ELR (cell line): Measurements from ENCODE around the gene SYN1.
A peak's percentile ranks its signal among the peaks of the same experiment; 100 is the strongest.

Experiments used
- DNase-seq: peaks from one replicate; pipeline ENCODE4 v3.0.0-alpha.2; 2015; ENCODE audit warnings: low read depth

The SYN1 gene

DNA sequence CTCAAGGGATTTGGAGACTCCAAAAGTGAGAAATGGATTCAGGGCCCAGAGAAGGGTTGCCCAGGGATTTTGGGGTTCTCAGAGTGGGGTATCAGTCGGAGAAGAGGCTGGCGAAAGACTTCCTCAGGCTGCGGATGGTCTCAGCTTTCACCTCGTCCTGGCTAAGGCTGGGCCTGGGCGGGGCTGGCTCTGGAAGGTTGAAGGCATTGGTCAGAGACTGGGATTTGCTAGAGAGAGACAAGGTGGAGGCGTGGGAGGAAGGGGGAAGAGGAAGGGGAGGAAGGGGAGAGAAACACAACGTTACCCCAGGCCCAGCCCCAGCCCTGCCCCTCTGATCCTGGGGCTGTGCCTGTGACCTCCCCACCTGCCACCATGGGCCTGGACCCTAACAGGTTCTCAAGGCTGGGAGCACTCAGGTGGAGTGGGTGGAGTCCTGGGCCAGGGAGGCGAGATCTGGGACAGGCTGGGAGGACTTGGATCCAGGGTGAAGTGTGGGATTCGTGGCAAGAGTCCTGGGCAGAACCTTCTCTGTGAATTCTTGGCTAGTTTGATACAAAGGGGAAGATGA, 46.8 kb downstream of the SYN1 start:
- DNase-seq = no peak

DNA sequence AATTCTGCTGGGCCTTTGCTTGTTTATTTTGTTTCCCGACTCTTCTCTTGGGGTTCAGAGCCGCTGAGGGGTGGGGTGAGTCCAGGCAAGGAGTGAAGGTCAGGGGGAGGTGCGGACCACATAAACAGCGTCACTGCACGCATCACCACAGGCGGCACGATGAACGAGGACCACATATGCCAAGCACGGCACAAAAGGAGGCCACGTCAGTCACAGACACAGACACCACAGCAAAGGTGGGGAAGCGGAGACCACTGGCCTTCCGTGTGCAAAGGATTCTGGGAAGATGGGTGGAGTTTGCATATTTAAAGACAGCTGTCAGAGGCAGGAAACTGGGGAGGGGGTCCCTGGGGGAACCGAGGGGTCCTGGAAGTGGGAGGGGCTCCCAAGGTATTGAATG, 47.8 kb downstream of the SYN1 start:
- no peak for DNase-seq

DNA sequence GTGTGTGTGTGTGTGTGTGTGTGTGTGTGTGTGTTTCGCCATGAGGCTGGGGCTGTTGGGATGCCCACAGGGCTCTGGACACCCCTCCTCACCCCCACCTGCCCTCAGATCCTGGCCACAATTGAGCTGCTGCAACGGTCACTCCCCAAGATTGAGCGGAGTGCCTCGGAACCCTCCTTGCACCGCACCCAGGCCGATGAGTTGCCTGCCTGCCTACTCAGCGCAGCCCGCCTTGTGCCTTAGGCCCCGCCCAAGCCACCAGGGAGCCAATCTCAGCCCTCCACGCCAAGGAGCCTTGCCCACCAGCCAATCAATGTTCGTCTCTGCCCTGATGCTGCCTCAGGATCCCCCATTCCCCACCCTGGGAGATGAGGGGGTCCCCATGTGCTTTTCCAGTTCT, 48.4 kb downstream of the SYN1 start:
- no peak for DNase-seq

DNA sequence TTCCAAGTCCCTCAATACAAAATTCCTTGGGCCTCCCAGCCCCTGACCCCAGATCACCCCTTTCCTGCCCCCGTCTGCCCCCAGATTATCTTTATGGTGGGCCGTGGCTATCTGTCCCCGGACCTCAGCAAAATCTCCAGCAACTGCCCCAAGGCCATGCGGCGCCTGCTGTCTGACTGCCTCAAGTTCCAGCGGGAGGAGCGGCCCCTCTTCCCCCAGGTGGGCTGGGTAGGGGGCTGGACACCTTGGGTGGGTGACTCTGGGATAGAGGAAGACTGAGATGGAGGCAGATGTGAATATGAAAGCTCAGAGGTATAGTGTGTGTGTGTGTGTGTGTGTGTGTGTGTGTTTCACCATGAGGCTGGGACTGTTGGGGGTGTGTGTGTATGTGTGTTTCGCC, 48.9 kb downstream of the SYN1 start:
- no peak for DNase-seq

DNA sequence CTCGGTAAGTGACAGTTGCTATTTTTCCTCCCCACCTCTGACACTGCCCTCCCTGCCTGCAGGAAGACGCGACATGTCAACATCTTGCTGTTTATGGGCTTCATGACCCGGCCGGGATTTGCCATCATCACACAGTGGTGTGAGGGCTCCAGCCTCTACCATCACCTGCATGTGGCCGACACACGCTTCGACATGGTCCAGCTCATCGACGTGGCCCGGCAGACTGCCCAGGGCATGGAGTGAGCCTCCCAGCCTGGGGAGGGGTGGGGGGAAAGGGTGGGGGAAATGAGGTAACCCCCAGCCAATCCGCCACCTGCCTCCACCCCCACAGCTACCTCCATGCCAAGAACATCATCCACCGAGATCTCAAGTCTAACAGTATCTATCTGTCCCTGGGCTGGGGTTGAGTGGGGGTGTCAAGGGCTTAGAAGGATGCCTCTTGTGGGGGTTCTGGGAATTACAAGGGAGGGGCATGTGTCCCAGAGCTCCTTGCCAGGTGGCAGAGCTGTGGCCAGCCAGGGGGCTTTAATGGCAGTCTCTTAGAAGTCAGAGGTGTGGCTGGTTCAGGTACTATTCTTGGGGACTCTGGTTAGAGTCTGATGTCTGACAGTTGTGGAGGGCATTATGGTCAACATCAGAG, 50.9 kb downstream of the SYN1 start:
- peak; percentile 47 for DNase-seq

GRCh38 chrX:47566841-47567240, 52.8 kb downstream of the SYN1 start:
- no peak for DNase-seq

- DNase-seq = no peak
Observed at GRCh38 chrX:47564438-47565085, 55.1 kb downstream of the SYN1 start.

DNA sequence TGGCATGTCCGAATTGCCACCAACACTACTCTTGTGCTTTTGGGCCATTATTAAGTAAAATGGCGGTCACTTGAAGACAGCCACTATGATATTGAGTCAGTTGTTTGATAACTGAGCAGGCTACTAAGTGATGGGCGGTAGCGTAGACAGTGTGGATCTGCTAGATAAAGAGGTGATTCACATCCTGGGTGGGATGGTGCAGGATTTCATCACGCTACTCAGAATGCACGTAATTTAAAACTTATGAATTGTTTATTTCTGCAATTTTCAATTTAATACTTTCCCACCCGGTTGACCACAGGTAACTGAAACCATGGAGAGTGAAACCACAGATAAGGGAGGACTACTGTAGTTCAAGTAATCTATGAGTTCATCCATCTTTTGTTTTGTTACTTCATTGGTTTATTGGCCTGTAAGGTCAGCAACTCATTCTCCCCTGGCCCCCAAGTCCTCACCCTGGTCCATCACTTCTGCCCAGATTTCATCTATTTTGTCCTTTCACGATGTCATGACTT, 55.8 kb downstream of the SYN1 start:
- peak; percentile 76 for DNase-seq

DNA sequence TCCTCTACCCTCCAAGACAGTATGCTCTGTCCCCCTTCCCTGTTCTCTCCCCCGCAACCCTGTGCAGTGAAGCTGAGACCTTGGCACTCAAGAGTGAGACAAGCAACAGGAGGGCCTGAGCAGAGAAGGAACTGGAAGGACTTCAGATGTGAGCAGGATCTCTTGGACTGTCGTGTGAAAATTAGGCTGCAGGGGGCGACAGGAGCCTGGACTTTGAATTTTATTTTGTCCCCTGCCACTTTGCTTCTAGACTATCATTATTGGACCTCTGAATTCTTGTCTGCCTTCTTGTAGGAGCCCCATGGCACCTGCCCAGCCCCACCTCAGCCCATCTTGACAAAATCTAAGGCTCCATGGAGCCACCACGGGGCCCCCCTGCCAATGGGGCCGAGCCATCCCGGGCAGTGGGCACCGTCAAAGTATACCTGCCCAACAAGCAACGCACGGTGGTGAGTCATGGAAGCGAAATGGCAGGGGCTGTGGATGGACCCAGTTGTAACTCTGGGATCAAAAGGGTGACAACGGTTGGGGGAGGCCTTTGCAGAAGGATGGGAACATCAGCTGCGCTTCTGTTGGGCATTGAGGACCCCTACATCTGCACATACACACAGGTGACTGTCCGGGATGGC, 56.9 kb downstream of the SYN1 start:
- peak; percentile 47 for DNase-seq

- no peak for DNase-seq
Observed at GRCh38 chrX:47561659-47562151, 58.0 kb downstream of the SYN1 start.

GRCh38 chrX:47560934-47561658, 58.6 kb downstream of the SYN1 start, which contains the start of gene ARAF:
TSS of gene ARAF (plus strand) at chrX:47561205. CDS start at chrX:47562968, 1,763 bp downstream.
- DNase-seq = peak; percentile 98

GRCh38 chrX:47560179-47560933, 59.3 kb downstream of the SYN1 start:
- no peak for DNase-seq

GRCh38 chrX:47558436-47558835, 61.2 kb downstream of the SYN1 start:
- DNase-seq = no peak

DNA sequence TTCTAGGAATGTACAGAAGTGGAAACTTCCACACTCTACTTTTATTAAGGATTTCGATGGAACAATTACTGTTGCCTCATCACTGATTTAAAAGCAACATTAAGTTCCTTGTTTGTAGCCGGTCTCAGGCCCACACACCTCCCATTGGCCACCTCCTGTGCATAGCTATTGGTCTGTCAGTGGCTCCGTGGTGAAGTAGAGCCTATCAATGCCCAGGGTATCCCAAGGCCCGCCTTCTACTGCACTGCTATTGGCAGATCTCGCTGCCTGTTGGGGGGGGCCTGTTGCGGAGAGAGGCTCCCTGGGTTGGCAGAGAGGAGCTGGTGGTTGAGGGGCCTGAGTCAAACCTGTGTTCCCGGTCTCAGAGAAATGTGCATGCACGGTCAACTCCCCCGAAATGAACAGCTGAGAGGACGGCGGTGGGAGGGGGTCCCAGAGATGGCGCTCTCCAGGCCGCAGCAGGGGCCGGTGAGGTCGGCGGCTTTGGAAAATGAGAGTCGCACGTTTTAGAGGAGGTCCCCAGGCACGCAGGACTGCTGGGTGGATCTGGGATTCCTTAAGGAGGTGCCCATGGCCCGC, 63.5 kb downstream of the SYN1 start:
- DNase-seq = peak; percentile 88

GRCh38 chrX:47543496-47543895, 76.2 kb downstream of the SYN1 start:
- DNase-seq = no peak

- DNase-seq = peak; percentile 90
Observed at GRCh38 chrX:47540754-47541538, 78.7 kb downstream of the SYN1 start.

DNA sequence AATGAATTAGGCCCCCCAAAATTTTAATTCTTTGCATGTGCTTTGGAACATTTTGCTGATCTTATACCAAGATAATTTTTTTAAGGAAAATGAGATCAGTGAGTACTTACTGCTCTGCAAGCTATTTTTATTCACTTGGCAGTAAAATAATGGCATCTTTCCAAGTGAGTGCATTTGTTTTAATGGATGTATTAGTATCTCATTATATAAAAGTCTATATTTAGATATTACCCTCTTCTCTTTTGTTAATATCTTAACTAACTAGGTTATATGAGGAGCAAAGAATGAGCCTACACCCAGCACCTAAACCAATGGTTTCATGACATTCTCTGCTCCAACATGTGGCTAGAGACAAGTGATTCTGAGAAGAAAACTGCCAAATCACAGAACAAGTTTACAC, 79.8 kb downstream of the SYN1 start:
- DNase-seq = no peak

DNA sequence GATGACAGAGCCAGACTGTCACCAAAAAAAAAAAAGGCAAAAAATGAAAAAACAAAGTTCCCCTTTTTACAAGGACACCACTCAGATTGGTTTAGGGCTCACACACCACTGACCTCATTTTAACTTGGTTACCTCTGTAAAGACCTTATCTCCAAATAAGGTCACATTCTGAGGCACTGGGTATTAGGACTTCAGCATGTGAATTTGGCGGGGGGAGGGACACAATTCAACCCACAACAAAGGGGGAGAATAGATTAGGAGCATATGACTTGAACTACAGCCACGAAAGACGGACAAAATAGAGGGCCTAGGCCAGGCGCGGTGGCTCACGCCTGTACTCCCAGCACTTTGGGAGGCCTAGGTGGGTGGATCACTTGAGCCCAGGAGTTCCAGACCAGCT, 89.6 kb downstream of the SYN1 start:
- DNase-seq = no peak

DNA sequence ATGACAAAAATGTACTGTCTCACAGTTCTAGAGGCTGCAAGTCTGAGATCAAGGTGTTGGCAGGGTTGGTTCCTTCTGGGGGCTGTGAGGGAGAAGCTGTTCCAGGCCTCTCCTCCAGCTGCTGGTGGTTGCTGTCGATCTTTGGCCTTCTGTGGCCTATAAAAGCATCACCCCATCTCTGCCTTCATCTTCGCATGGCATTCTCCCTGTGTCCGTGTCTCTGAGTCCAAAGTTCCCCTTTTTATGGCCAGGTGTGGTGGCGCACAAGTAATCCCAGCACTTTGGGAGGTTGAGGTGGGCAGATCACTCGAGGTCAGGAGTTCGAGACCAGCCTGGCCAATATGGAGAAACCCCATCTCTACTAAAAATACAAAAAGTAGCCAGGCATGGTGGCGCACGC, 90.1 kb downstream of the SYN1 start:
- no peak for DNase-seq

DNA sequence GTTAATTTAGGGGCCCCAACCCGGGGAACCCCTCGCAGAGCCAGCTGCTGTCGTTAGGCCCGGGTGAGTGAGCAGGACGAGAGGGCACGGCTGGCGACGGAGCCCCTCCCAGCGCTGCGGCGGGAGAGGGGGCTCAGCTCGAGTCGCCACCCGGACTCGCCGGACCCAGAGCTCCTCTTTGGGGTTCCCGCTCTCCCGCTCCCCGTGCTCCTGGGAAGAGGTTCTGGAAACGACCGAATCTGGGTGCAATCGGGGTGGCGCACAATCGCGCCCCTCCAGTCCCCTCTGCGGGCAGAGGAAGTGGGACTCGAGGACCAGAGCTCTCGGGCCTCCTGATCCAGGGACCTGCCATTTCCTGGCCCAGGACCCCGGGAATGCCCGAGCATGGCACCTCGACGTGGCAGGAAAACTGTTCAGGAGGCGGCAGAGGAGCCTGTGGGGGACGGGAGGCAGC, 95.9 kb downstream of the SYN1 start:
- DNase-seq = no peak
